Measurements from ENCODE around the gene DUSP9.
"Not testable (repeated sequence)": the region's sequence is repeated elsewhere in the genome, so short reads cannot be mapped to it uniquely, and the experiment has no call there.

The DUSP9 gene

GRCh38 chrX:153688506-153688905 is 41.5 kb downstream of the DUSP9 start:
- H3K27me3 ChIP-seq (replicated peaks; ENCODE audit: control insufficient read depth, insufficient read depth, low read length, poor library complexity, severe bottlenecking), result no peaks in the 10 kb centered on the region
- no peak for DNase-seq
- no peak overlapping the region for H3K27ac ChIP-seq (ENCODE audit: insufficient read depth, low read length, poor library complexity, severe bottlenecking)
- no peak overlapping the region for H3K4me3 ChIP-seq (ENCODE audit: insufficient read depth, low read depth, low read length, poor library complexity, severe bottlenecking)
- H3K9me3 ChIP-seq (ENCODE audit: control insufficient read depth, low read length), result no peaks in the 10 kb centered on the region
- no peaks in the 10 kb centered on the region for H3K36me3 ChIP-seq (ENCODE audit: control insufficient read depth, insufficient read depth, low read length)
- no peaks in the 10 kb centered on the region for H3K4me1 ChIP-seq (ENCODE audit: control insufficient read depth, insufficient read depth, low read length, poor library complexity, severe bottlenecking)

GRCh38 chrX:153688911-153689590 is 42.0 kb downstream of the DUSP9 start:
- Histone ChIP-seq H3K4me1 (ENCODE audit: control insufficient read depth, insufficient read depth, low read length, poor library complexity, severe bottlenecking) (no peaks in the 10 kb centered on the region), H3K27ac (ENCODE audit: insufficient read depth, low read length, poor library complexity, severe bottlenecking) (no peak overlapping the region), H3K27me3 (replicated peaks; ENCODE audit: control insufficient read depth, insufficient read depth, low read length, poor library complexity, severe bottlenecking) (no peaks in the 10 kb centered on the region), H3K4me3 (ENCODE audit: insufficient read depth, low read depth, low read length, poor library complexity, severe bottlenecking) (no peak overlapping the region), H3K9me3 (ENCODE audit: control insufficient read depth, low read length) (no peaks in the 10 kb centered on the region), H3K36me3 (ENCODE audit: control insufficient read depth, insufficient read depth, low read length) (no peaks in the 10 kb centered on the region)
- DNase-seq, result no peak

GRCh38 chrX:153689654-153690465 is 42.9 kb downstream of the DUSP9 start:
- no peak overlapping the region for H3K4me3 ChIP-seq (ENCODE audit: insufficient read depth, low read depth, low read length, poor library complexity, severe bottlenecking)
- no peaks in the 10 kb centered on the region for H3K36me3 ChIP-seq (ENCODE audit: control insufficient read depth, insufficient read depth, low read length)
- H3K9me3 ChIP-seq (ENCODE audit: control insufficient read depth, low read length), result no peaks in the 10 kb centered on the region
- no peak for DNase-seq
- no peaks in the 10 kb centered on the region for H3K4me1 ChIP-seq (ENCODE audit: control insufficient read depth, insufficient read depth, low read length, poor library complexity, severe bottlenecking)
- H3K27me3 ChIP-seq (replicated peaks; ENCODE audit: control insufficient read depth, insufficient read depth, low read length, poor library complexity, severe bottlenecking), result no peaks in the 10 kb centered on the region
- H3K27ac ChIP-seq (ENCODE audit: insufficient read depth, low read length, poor library complexity, severe bottlenecking), result no peak overlapping the region

- H3K4me3 ChIP-seq (ENCODE audit: insufficient read depth, low read depth, low read length, poor library complexity, severe bottlenecking), result no peak overlapping the region
- no peak for DNase-seq
Measured at GRCh38 chrX:153690466-153690865, 43.5 kb downstream of the DUSP9 start.

GRCh38 chrX:153691032-153691827 is 44.2 kb downstream of the DUSP9 start:
- not testable (repeated sequence) for H3K36me3 ChIP-seq (ENCODE audit: control insufficient read depth, insufficient read depth, low read length); H3K9me3 ChIP-seq (ENCODE audit: control insufficient read depth, low read length); H3K27me3 ChIP-seq (replicated peaks; ENCODE audit: control insufficient read depth, insufficient read depth, low read length, poor library complexity, severe bottlenecking); DNase-seq; H3K4me1 ChIP-seq (ENCODE audit: control insufficient read depth, insufficient read depth, low read length, poor library complexity, severe bottlenecking); H3K4me3 ChIP-seq (ENCODE audit: insufficient read depth, low read depth, low read length, poor library complexity, severe bottlenecking); H3K27ac ChIP-seq (ENCODE audit: insufficient read depth, low read length, poor library complexity, severe bottlenecking)

More at GRCh38 chrX:153690466-153690865, 43.5 kb downstream of the DUSP9 start:
- no peaks in the 10 kb centered on the region for H3K36me3 ChIP-seq (ENCODE audit: control insufficient read depth, insufficient read depth, low read length)
- no peaks in the 10 kb centered on the region for H3K4me1 ChIP-seq (ENCODE audit: control insufficient read depth, insufficient read depth, low read length, poor library complexity, severe bottlenecking)
- H3K27ac ChIP-seq (ENCODE audit: insufficient read depth, low read length, poor library complexity, severe bottlenecking), result no peak overlapping the region
- no peaks in the 10 kb centered on the region for H3K9me3 ChIP-seq (ENCODE audit: control insufficient read depth, low read length)
- no peaks in the 10 kb centered on the region for H3K27me3 ChIP-seq (replicated peaks; ENCODE audit: control insufficient read depth, insufficient read depth, low read length, poor library complexity, severe bottlenecking)

- no peak for DNase-seq
- Histone ChIP-seq H3K36me3 (ENCODE audit: control insufficient read depth, insufficient read depth, low read length) (no peaks in the 10 kb centered on the region), H3K27ac (ENCODE audit: insufficient read depth, low read length, poor library complexity, severe bottlenecking) (no peak overlapping the region), H3K4me1 (ENCODE audit: control insufficient read depth, insufficient read depth, low read length, poor library complexity, severe bottlenecking) (no peaks in the 10 kb centered on the region), H3K4me3 (ENCODE audit: insufficient read depth, low read depth, low read length, poor library complexity, severe bottlenecking) (no peak overlapping the region), H3K27me3 (replicated peaks; ENCODE audit: control insufficient read depth, insufficient read depth, low read length, poor library complexity, severe bottlenecking) (no peaks in the 10 kb centered on the region), H3K9me3 (ENCODE audit: control insufficient read depth, low read length) (no peaks in the 10 kb centered on the region)
Measured at GRCh38 chrX:153692003-153692402, 45.0 kb downstream of the DUSP9 start.

- no peak for DNase-seq
- H3K27me3 ChIP-seq (replicated peaks; ENCODE audit: control insufficient read depth, insufficient read depth, low read length, poor library complexity, severe bottlenecking), result no peaks in the 10 kb centered on the region
- H3K9me3 ChIP-seq (ENCODE audit: control insufficient read depth, low read length), result no peaks in the 10 kb centered on the region
- H3K27ac ChIP-seq (ENCODE audit: insufficient read depth, low read length, poor library complexity, severe bottlenecking), result no peak overlapping the region
- H3K36me3 ChIP-seq (ENCODE audit: control insufficient read depth, insufficient read depth, low read length), result no peaks in the 10 kb centered on the region
- H3K4me3 ChIP-seq (ENCODE audit: insufficient read depth, low read depth, low read length, poor library complexity, severe bottlenecking), result no peak overlapping the region
- H3K4me1 ChIP-seq (ENCODE audit: control insufficient read depth, insufficient read depth, low read length, poor library complexity, severe bottlenecking), result no peaks in the 10 kb centered on the region
Measured at GRCh38 chrX:153692611-153693156, 45.7 kb downstream of the DUSP9 start.

- no peak overlapping the region for H3K27ac ChIP-seq (ENCODE audit: insufficient read depth, low read length, poor library complexity, severe bottlenecking)
Measured at GRCh38 chrX:153693216-153694086, 46.4 kb downstream of the DUSP9 start.

GRCh38 chrX:153694256-153694655 is 47.3 kb downstream of the DUSP9 start:
- H3K27me3 ChIP-seq (replicated peaks; ENCODE audit: control insufficient read depth, insufficient read depth, low read length, poor library complexity, severe bottlenecking); DNase-seq; H3K36me3 ChIP-seq (ENCODE audit: control insufficient read depth, insufficient read depth, low read length); H3K27ac ChIP-seq (ENCODE audit: insufficient read depth, low read length, poor library complexity, severe bottlenecking); H3K9me3 ChIP-seq (ENCODE audit: control insufficient read depth, low read length); H3K4me1 ChIP-seq (ENCODE audit: control insufficient read depth, insufficient read depth, low read length, poor library complexity, severe bottlenecking); H3K4me3 ChIP-seq (ENCODE audit: insufficient read depth, low read depth, low read length, poor library complexity, severe bottlenecking): not testable (repeated sequence)

More at GRCh38 chrX:153693216-153694086, 46.4 kb downstream of the DUSP9 start:
- Histone ChIP-seq H3K4me3 (ENCODE audit: insufficient read depth, low read depth, low read length, poor library complexity, severe bottlenecking) (no peak overlapping the region), H3K27me3 (replicated peaks; ENCODE audit: control insufficient read depth, insufficient read depth, low read length, poor library complexity, severe bottlenecking) (no peaks in the 10 kb centered on the region), H3K4me1 (ENCODE audit: control insufficient read depth, insufficient read depth, low read length, poor library complexity, severe bottlenecking) (no peaks in the 10 kb centered on the region), H3K36me3 (ENCODE audit: control insufficient read depth, insufficient read depth, low read length) (no peaks in the 10 kb centered on the region), H3K9me3 (ENCODE audit: control insufficient read depth, low read length) (no peaks in the 10 kb centered on the region)
- DNase-seq, result no peak

Measured in effector memory CD4-positive, alpha-beta T cell (primary cell).